Chondrocyte (in vitro differentiated cells): ENCODE data around the gene PRKCH. TPM values are rescaled to one million over a fixed set of nuclear protein-coding genes. Genes with fewer than 3 reads are reported as not detected.

ENCODE experiments used
- DNase-seq: peaks from one replicate; pipeline ENCODE4 v3.0.0; 2021; ENCODE audit warnings: mixed read lengths, low spot score
- H3K27ac Mint-ChIP-seq: one replicate; pipeline ENCODE4 v1.8.0; 2021; ENCODE audit warnings: mild to moderate bottlenecking, moderate library complexity, mixed read lengths; ENCODE audit not compliant: unreplicated experiment
- H3K27me3 Mint-ChIP-seq: 2 replicates; pipeline ENCODE4 v1.8.0; 2021; ENCODE audit warnings: low read depth, mixed read lengths
- H3K36me3 Mint-ChIP-seq: 2 replicates; pipeline ENCODE4 v1.8.0; 2021; ENCODE audit warnings: low read depth, mixed read lengths
- H3K4me1 Mint-ChIP-seq: 2 replicates; pipeline ENCODE4 v1.8.0; 2021; ENCODE audit warnings: low read depth, mild to moderate bottlenecking, mixed read lengths
- H3K4me3 Mint-ChIP-seq: one replicate; pipeline ENCODE4 v1.8.0; 2021; ENCODE audit warnings: mild to moderate bottlenecking, moderate library complexity, mixed read lengths; ENCODE audit not compliant: unreplicated experiment
- H3K9me3 Mint-ChIP-seq: 2 replicates; pipeline ENCODE4 v1.8.0; 2021; ENCODE audit warnings: low read depth, mixed read lengths
- CTCF ChIP-seq: fragments of 200-600 bp; sonication (generic); IDR thresholded peaks from 2 replicates; pipeline ENCODE4 v1.5.0; 2021; ENCODE audit warnings: antibody characterized with exemption, mild to moderate bottlenecking, moderate library complexity
- total RNA-seq: library from RNA; stranded (reverse); gene quantifications from 3 replicates; pipeline ENCODE4 v1.2.1, GENCODE V29; 2021

PRKCH gene
- total RNA-seq, 1 donor from 2014 or later: 9.7 TPM

DNA sequence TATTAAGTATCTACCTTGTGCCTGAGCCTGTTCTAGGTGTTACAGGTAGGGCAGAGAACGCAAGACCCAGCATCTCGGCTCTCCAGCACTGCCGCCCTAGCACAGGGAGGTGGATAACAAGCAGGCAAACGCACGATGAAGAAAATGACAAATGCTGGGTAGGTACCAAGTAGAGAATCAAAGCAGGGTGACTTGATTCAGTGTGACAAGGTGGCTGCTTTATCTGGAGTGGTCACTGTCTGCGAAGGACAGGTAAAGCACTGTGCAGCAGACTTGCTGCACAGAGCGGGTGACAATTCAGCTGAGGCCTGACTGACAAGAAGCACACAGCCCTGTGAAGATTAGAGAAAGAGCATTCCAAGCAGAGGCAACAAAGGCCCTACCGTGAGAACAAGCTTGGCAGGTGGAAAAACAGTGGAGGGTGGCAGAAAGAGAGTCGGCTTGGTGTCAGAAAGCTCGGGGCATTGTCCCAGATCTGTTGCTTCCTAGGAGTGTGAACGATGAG, 12.9 kb downstream of the PRKCH start:
- Mint-ChIP-seq H3K9me3 (no peaks in the 10 kb centered on the region), H3K4me3 (no peak overlapping the region), H3K36me3 (no peaks in the 10 kb centered on the region), H3K27me3 (no peaks in the 10 kb centered on the region), H3K27ac (no peak overlapping the region), H3K4me1 (peaks cover 7% of the 10 kb centered on the region)
- no peak for DNase-seq
- TF ChIP-seq CTCF: no peak

- Mint-ChIP-seq H3K4me3 (no peak overlapping the region), H3K4me1 (peaks cover 7% of the 10 kb centered on the region), H3K27me3 (no peaks in the 10 kb centered on the region), H3K36me3 (no peaks in the 10 kb centered on the region), H3K27ac (no peak overlapping the region), H3K9me3 (no peaks in the 10 kb centered on the region)
- no peak for TF ChIP-seq CTCF
- DNase-seq: no peak
Observed at GRCh38 chr14:61335049-61335448, 13.7 kb downstream of the PRKCH start.

DNA sequence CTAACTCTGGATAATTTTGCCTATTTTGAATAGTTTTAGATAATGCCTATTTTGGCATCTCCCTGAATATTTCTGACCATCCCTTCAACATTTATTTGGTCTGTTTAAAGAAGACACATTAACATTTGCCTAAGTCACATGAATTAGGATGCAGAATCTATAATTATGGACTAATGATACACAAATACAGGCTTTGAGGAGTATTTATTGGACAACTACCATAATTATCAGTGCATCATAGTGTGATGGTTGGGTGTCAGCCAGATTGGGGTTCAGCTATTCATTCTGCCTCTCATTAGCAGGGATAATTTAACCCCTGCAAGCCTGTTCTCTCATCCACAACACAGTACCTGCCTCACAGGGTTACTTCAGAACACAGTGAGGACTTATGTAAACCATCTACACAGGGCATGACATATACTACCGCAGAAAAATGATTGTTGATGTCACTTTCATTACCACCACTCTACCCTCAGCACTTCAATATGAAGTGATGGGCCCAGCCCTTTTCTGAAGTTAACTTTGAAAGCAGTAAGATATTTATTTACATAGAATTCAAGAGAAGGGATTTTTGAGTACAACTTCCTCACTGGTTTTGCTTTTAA, 14.4 kb downstream of the PRKCH start:
- Mint-ChIP-seq H3K4me1 (peaks cover 7% of the 10 kb centered on the region), H3K36me3 (no peaks in the 10 kb centered on the region), H3K4me3 (no peak overlapping the region), H3K27me3 (no peaks in the 10 kb centered on the region), H3K9me3 (no peaks in the 10 kb centered on the region), H3K27ac (no peak overlapping the region)
- no peak for DNase-seq
- TF ChIP-seq CTCF: no peak

- H3K27ac Mint-ChIP-seq: no peak overlapping the region
- H3K36me3 Mint-ChIP-seq: no peaks in the 10 kb centered on the region
- H3K27me3 Mint-ChIP-seq: no peaks in the 10 kb centered on the region
- DNase-seq: no peak
- no peak for TF ChIP-seq CTCF
- peaks cover 7% of the 10 kb centered on the region for H3K4me1 Mint-ChIP-seq
- no peaks in the 10 kb centered on the region for H3K9me3 Mint-ChIP-seq
- H3K4me3 Mint-ChIP-seq: no peak overlapping the region
Observed at GRCh38 chr14:61337893-61338292, 16.5 kb downstream of the PRKCH start.

DNA sequence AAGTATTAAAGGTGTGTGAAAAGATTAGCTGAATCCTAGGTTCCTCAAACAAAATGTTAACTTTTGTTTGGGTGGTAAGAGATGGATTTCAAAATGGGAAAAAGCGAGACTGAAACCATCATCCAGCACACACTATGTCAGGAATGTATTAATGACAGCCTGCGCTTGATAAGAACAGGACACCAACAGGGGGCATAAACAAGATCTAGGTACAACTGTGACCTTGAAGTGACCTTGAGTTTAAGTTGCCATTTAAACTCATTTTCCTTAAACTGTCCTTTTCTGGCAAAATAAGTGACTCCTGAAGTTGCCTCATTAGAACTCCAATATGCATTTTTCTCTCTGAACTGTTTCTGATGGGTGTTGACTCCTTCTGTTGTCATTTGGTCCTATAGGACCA, 17.1 kb downstream of the PRKCH start:
- H3K27ac Mint-ChIP-seq: no peak overlapping the region
- DNase-seq: no peak
- no peaks in the 10 kb centered on the region for H3K9me3 Mint-ChIP-seq
- no peaks in the 10 kb centered on the region for H3K36me3 Mint-ChIP-seq
- H3K27me3 Mint-ChIP-seq: no peaks in the 10 kb centered on the region
- H3K4me1 Mint-ChIP-seq: peaks cover 7% of the 10 kb centered on the region
- H3K4me3 Mint-ChIP-seq: no peak overlapping the region
- no peak for TF ChIP-seq CTCF
